NCI-H69 (cell line): ENCODE measurements around the gene PIWIL4.
"Not testable (repeated sequence)": the region's sequence is repeated elsewhere in the genome, so short reads cannot be mapped to it uniquely, and the experiment has no call there.

Experiments used
- DNase-seq: peaks from one replicate; lab custom pipeline; 2025; lab: John Stamatoyannopoulos, UW

PIWIL4 gene

DNA sequence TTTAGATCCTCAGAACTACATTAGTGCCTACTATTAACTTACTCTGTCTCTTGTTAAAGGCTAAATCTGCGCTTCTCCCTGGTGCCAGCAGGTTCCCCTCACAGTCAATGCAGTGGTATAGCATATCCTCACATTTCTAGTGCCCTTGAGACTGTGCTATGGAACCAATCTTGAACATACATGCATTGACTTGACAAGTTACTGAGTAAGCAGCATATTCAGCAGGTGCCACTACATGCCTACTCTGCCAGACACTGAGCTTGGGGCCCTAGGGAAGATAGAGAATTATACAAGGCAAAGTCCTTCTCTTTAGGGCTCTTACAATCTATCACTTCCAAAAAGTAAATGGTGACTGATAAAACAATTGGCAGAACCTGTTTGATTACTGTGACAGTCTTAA, 20.3 kb upstream of the PIWIL4 start:
- peak; percentile 51 for DNase-seq

DNA sequence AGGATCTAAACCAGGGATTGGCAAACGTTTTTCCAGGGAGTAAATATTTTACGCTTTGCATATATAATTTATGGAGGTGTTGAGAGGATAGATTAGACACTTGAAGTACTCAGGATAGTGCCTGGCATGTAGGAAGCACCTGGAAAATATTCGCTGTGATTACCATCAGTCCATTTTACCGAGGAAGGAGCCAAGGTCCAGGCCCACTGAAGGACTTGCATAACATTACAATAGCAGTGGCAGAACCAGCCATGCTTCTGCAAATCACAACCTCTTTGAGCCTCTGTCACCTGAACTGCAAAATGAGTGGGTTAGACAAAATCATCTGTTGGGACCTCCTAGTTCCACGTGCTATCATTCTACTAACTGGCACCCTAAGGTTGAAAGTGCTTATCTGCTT, 18.0 kb upstream of the PIWIL4 start:
- DNase-seq, result no peak

DNA sequence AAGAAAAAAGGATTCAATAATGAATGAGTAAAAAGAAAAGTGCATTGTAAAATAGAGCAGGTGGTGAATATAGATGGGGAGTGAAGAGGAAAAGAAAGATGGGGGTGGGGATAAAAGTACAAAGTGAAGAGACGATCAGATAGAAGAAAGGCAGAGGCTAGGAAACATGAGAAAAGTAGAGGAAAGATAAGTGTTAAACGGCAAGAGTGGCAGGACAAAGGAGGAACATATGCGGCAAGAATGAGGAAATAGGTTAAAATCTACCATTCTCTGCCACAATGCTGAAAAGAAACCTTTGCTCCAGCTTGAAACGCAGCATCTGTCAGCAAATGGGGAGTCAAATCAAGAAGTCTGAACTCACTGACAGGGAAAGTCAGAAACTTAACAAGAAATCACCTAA, 16.7 kb upstream of the PIWIL4 start:
- DNase-seq, result no peak

DNA sequence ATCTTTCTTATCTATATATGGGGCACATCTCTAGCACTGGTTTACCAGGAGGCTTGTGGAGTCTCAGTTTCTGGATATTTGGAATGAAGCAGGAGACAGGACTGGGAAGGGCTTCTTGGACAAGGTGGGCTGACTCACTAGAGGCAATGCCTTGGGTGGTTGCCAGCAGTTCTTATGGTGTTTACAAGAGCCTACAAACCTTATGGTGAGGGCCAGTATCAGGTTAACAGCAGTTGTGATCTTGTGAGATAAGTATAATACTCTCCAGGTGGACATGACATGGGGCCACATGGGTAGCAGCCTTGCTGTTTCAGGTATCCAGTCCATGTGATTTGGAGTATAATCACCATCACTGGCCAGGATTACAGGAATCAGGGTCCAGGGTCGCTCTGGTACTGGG, 13.2 kb upstream of the PIWIL4 start:
- peak; percentile 79 for DNase-seq

DNA sequence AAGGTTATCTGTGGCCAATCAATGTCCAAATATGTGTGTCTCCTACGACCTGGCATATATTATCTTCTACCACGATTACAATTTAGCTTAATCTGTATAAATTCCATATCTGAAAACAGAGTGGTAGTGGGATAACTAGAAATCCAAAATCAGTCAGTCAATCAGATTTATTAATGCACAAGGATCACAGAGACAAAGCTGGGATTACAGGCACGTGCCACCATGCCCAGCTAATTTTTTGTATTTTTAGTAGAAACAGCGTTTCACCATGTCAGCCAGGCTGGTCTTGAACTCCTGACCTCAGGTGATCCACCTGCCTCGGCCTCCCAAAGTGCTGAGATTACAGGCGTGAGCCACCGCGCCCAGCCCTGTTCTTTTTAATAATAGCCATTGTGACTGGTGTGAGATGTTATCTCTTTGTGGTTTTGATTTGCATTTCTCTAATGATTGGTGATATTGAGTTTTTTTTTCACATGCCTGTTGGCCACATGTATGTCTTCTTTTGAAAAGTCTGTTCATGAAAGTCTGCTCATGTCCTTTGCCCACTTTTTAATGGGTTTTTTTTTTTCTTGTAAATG, 11.3 kb upstream of the PIWIL4 start:
- not testable (repeated sequence) for DNase-seq

DNA sequence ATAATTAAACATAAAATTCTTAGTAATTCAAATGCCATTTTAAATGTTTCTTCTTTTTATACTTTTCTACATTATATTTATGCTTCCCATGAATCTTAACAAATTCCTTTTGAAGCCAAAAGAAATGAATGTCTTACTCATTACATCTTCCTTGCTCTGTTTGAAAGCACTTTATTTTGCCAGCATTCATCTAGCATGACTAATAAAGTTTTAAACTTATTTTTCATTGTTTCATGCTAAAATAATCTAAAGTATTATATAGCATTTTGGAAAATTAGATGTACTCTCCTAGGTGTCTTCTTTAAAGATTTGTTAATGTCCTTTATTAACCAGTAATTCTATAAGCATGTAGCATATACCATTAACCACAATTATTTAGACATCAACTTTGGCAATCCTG, 9.7 kb upstream of the PIWIL4 start:
- DNase-seq, result no peak

DNA sequence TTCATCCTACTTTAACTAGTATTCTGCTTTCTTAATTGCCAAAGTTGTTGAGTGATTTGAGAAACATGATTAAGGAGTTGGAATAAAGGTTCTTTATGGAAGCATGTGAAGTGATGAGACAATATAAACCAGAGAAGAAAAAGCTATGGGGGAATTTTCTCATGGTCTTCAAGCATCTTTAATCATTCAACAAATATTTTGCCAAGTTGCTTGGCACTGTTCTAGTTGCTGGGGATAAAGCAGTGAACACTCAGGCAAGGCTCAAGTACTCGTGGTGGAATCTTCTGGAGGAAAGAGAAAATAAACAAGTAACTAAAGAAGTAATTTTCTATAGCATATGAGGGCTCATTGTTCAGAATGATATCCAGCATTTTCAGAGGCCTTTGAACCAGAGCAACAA, 9.2 kb upstream of the PIWIL4 start:
- no peak for DNase-seq

DNA sequence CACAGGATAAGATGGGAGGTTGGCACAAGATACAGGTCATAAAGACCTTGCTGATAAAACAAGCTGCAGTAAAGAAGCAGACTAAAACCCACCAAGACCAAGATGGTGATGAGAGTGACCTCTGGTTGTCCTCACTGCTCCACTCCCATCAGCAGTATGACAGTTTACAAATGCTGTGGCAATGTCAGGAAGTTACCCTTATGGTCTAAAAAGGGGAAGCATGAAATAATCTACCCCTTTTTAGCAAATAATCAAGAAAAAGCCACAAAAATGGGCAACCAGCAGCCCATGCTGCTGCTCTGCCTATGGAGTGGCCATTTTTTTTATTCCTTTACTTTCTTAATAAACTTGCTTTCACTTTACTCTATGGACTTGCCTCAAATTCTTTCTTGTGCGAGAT, 8.7 kb upstream of the PIWIL4 start:
- DNase-seq, result no peak

DNA sequence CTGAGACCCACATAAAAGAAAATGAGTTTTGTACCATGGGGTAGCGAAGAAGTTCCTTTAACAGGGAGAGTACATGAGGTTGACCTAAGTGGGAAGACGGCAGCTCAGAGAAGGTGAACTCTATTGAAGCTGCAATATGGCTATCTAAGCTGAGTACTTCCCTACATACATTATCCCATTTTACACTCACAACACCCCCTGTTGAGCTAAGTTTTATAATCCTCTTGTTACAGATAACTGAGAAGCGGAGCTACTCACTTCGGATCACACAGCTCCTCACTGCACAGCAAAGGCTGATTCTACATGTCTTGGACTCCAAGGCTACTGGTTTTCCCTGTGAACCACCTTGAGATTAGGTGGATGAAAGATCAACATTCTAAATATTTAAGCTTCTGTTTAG, 8.2 kb upstream of the PIWIL4 start:
- no peak for DNase-seq

DNA sequence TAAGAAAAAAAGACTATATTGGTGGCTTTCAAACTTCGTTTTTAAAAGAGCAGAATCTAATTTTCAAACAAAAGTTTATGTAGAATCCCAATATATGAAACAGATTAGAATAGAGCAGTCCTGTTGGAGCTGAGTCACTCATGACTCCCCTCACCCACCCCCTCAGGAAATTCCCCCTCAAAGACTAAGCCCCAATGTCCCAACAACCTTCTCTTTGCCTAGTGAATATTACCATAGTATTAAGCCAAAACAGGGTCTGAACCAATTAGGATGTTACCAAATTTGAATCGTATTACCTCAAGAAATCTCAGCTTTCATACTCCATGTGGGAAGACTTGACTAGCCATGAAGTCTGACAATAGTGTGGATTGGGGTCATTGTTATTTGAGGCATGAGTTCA, 7.8 kb upstream of the PIWIL4 start:
- DNase-seq, result no peak

DNA sequence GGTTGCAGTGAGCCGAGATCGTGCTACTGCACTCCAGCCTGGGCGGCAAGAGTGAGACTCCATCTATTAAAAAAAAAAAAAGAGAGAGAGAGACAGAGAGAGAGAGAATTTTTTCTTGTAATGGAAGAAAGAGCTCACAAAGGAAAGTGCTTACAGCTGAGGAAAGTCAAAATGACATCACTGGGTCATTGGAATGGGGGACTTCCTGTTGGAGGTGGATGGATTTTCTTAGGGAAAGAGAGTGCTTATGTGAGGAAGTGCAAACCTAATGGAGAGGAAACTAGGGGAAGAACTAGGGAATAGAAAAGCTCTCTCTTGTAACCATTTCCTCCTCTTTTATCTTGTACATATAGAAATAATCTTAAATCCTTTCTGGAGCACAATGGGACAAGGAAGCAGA, 6.3 kb upstream of the PIWIL4 start:
- DNase-seq, result no peak

DNA sequence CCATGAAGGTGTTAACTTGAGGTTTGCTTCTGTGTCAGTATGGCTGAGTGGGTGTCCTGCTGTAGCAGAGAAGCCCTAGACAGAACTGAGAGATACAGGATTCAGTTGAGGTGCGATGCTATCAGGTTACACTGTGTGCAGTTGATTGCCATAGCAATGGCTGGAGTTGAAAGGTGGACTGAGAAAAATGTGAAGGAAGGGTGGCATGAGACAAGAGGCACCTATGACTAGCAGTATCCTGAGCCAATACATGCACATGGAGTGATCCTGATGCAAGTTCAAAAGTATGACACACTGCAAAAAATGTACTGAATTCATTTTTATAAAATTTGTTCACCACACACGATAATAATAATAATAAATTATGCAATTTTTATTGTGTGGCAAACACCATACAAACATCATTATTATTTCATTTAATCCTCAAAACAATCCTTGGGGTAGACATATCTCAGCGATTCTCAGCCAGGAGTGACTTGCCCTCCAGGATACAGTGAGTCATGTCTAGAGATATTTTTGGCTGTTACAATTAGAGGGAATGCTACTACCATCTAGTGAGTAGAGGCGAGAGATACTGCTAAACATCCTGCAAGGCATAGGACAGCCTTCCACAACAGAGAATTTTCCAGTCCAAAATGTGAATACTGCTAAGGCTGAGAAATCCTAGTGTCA, 3.9 kb upstream of the PIWIL4 start:
- peak; percentile 31 for DNase-seq

DNA sequence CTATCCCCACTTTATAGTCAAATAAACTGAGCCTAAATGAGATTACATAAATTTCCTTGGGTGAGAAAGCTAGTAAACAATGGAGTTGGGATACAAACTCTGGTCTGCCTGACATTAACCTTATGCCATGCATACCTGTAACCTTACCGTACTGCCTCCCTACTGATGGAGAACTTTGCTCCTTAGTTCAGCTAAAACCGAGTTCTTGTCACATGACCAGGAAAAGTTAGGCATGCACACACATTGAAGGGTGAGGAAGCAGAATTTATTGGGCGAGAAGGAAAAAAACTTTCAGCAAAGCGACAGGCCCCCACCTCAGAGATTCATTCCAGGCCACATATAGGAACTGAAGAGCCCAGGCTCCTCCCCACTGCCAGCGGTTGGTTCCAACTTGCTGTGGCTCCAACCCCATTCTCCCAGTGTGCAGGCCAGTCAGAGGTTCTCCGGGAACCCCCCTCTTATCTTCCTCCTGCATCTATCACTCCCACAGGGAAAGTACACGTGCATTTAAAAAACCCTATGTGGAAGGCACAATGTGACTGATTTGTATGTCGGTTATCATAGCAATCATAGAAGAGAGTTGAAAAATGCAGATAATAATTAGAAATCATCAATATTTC, 3.2 kb upstream of the PIWIL4 start:
- DNase-seq, result no peak

DNA sequence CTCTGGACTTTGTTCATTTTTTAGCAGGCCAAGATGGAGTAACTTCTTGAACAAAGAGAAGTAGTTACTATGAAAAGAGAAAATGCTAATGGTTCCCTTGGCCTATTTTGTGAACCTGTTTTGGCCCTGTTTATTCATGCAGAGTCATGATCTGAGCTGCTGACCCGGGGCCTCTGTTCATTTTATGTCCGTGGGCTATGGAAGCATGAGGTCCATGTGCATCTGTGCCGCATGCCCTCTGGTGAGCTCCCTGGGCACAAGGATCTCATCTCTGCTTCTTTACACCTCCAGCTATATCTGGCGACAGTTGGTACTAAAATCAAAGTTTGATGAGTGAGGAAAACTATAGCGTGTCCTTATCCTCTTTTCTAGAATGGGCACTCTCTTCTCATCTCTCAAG, 1.0 kb downstream of the PIWIL4 start:
- no peak for DNase-seq

DNA sequence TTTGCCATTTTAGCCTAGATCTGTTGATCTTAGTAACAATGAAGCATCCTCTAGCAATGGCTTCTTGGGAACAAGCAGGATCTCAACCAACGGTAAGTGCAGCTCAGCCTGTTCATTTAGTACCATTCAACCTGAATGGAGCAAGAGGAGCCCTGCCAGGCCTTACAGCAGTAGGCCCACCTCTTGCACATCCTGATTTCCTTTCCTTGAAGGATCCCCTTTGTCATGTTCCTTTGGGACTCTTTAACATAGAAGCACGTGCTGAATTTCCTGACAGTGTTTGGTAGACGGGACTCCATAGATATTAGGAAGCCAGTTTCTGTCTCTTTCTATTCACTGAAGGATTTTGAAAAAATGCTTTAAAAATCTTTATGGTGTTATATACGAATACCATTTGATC, 1.5 kb downstream of the PIWIL4 start:
- no peak for DNase-seq

DNA sequence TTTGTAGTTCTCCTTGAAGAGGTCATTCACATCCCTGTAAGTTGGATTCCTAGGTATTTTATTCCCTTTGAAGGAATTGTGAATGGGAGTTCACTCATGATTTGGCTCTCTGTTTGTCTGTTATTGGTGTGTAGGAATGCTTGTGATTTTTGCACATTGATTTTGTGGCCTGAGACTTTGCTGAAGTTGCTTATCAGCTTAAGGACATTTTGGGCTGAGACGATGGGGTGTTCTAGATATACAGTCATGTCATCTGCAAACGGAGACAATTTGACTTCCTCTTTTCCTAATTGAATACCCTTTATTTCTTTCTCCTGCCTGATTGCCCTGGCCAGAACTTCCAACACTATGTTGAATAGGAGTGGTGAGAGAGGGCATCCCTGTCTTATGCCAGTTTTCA, 5.8 kb downstream of the PIWIL4 start:
- not testable (repeated sequence) for DNase-seq

DNA sequence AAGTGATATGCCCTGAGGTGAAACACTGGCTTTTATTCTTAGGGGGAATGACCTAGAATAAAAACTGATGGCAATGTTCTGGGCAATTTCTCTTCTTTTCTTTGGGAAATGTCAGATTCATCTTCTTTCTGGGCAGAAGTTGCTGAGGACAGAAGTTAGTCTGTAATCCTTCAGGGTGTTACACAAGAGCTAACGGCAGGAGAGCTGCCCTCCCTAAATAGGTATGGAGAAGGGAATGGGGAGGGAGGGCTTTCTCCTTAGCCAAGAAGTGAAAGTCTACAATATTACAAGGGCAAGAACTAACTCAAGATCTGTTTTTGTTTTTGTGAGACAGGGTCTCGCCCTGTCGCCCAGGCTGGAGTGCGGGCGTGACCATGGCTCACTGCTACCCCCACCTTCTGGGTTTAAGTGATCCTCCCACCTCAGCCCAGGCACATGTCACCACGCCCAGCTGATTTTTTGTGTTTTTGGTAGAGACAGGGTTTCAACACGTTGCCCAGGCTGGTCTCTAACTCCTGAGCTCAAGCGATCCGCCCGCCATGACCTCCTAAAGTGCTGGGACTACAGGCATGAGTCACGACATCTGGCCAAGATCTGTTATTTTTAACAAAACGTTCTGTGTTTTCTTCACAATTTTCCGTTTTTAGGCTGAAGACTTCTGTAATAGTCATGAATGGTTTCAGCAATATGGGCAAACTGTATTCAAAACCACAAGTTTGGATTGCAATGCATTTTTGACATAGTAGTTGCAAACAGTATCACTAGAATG, 7.2 kb downstream of the PIWIL4 start:
- peak; percentile 12 for DNase-seq

DNA sequence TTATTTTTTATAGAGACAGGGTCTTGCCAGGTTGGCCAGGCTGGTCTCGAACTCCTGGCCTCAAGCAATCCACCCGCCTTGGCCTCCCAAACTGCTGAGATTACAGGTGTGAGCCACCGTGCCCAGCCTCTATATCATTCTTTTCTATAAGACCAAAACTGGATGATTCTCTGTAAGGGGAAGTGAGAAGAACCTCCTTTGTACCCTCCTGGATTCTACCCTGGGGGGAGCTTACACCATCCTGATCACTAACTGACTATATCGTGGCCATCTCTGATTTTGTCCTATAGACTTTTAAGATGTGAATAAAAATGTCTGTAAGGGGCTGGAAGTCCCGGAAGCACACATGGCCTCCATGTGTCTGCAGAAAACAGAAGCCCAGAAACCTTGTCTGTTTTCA, 9.1 kb downstream of the PIWIL4 start:
- DNase-seq, result no peak

DNA sequence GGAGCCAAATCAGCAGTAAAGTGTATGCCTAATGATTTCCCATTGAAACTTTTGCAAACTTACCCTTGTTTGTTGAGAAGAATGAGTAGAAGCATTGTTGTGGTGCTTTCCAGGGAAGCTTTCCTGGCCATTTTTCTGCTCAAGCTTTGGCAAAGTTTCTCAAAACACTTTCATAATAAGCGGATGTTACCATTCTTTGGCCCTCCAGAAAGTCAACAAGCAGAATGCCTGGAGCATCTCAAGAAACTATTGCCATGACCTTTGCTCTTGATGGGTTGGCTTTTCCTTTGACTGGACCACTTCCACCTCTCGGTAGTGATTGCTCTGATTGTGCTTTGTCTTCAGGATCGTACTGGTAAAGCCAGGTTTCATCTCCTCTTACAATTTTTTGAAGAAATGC, 10.7 kb downstream of the PIWIL4 start:
- no peak for DNase-seq

DNA sequence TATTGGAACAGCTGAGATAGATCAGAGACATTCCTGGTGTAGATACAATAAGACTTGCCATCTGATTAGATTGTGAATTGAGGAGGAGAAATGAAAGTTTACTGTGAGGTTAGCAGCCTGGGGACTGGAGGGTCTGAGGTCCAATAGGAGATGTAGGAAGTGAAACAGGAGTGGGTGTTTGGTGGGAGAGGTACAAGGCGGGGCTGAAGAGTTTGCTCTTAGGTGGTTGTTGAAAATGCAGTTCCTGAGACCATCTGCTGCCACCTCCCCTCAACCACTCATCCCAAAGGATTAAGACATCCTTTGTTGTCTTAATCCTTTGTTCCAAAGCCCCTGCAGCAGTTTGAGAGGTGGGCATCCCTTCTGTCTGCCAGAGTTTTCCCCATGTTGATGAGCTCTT, 14.8 kb downstream of the PIWIL4 start:
- peak; percentile 42 for DNase-seq

DNA sequence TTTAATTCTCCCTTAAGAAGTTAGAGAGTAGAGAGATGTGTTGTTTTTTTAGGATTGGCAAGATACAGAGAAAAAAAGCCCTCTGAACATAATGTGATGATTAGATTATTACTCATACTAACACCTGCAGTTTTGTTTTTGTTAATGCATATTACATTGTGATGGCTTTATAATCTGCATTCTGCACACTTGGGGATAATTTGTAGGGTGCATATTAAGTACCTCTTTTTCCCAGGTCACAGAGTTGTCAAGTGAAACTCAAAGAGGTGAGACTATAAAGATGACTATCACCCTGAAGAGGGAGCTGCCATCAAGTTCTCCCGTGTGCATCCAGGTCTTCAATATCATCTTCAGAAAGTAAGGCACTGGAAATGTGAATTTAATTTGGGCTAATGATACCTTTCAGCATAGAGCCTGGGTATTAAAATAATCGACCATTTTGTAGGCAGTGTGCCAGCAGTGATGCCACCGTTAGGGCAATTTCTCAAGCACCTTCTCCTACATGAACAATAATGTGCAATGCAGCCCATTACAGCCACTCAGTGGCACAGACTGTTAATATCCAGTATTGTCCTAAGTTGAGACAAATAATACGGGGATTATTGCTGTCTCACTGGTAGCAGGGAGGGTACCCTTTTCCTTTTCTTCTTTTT, 16.2 kb downstream of the PIWIL4 start:
- peak; percentile 73 for DNase-seq

DNA sequence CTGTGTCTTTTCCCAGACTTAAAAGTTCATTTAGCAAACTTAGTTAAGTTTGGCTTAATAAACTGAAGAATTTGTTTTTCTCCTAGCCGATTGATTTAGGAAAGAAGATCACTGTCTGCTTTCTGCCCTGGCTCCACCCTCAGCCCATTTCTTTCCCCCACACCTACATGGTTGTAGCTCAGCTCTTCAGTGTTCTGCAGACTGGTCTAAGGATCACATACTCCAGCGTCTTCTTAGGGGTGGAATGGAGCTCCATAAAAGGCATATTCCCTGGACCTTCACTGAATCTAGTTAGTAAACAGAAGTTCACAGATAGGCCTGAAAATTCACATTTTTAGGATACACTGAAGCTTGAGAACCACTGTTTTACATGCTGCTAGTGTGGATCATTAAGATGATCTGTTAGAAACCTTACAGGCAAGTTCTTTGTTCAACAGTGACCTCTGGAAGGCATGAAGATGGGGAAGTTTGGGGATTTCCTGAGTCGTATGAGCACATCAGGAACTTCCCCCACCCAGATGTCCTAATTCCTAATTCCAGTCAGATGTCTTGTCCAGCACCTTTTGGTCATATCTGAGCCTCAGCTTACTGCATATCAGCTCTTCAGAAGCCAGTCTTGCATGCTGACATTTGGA, 16.8 kb downstream of the PIWIL4 start:
- DNase-seq, result peak; percentile 31
